ENCODE measurements around the gene ZKSCAN2. TPM values are rescaled to one million over a fixed set of nuclear protein-coding genes. Genes with fewer than 3 reads are reported as not detected.
A peak's percentile ranks its signal among the peaks of the same experiment; 100 is the strongest.

The ZKSCAN2 gene
- total and polyA plus RNA-seq, 2 of the 8 experiments (the other 6 are each of a cell fraction or from before 2014, with no cell fraction given) = 2.2 to 11.6 TPM

DNA sequence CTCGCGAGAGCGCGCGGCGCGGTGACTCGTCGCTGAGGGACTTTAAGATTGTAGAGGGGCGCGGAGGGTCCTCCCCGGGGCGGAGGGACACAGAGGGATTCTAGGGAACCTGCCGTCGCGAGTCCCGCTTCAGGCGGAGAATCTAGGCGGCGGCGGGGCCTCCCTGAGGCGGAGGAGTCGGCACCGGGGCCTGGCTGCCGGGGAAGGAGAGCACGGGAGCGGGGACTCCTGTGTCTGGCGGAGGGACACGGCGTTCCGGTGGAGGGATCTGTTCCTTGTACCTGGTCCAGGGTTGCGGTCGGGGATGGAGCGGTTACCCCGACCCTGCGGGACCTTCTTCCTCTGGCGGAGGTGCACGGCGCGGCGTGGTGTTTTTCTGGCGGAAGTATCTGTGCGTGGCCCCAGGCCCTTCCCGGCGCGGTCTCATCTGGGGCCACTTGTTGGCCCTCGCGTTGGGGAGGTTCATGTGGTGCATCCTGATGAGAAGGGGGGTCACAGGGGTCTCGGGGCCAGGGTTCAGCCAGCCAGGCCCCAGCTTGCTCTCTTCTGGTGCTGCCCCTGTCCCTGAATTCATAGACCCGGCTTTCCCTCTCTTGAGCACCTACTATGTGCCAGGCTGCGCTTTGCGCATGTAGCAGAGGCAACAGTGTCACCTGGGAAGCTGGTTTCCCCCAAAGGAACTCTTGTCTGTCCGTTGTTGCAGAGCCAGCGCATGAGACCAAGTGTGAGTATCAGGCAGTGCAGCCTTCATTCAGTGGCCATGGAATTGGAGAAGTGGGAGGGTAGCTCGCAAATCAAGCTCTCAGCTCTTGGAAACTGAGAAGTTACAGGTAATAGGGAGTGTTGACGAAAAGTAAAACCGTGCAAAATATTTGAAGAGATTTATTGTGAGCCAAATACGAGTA lies 563 bp upstream of the ZKSCAN2 start:
- Histone ChIP-seq H2BK120ac (replicated peaks; ENCODE audit: low read depth, low read length) (no peak overlapping the region), H2BK5ac (ENCODE audit: low read depth, low read length) (peak overlapping the region; percentile 86), H4K91ac (replicated peaks; ENCODE audit: insufficient read length, low read length) (peak overlapping the region; percentile 72), H2AFZ (ENCODE audit: low read length) (peak overlapping the region; percentile 10), H3K36me3 (ENCODE audit: control insufficient read depth in 2 of 4, insufficient read depth in 4 of 4, low read length in 3 of 4) (peaks cover 3 to 10% (median 7%) of the 10 kb centered on the region in 4 experiments; a peak in 4 of 8 replicates), H4K5ac (ENCODE audit: insufficient read length, low read depth, low read length) (peak overlapping the region; percentile 76), H3K79me1 (ENCODE audit: low read depth, low read length) (peaks cover 12% of the 10 kb centered on the region), H3K14ac (ENCODE audit: insufficient read length) (no peak overlapping the region), H3K9ac (replicated peaks in 1 of 4; ENCODE audit: extremely low read depth in 1 of 4, low read depth in 3 of 4, low read length in 3 of 4) (peak overlapping the region; percentile 76 to 94 (median 85)), H4K20me1 (replicated peaks in 1 of 2; ENCODE audit: control insufficient read depth in 1 of 2, insufficient read depth in 2 of 2, low read length in 2 of 2) (peaks cover 0 to 4% of the 10 kb centered on the region in 2 experiments), H3K4ac (replicated peaks; ENCODE audit: insufficient read length, low read depth, low read length) (peak overlapping the region; percentile 93), H2BK12ac (ENCODE audit: low read depth, low read length) (0 out of 2 replicates have a peak overlapping the region, but pooled peaks have one; percentile 55), H2AK5ac (ENCODE audit: low read depth, low read length) (0 out of 2 replicates have a peak overlapping the region, but pooled peaks have one; percentile 47), H3K4me3 (ENCODE audit: extremely low read depth in 1 of 4, insufficient read depth in 2 of 4, low read depth in 3 of 4, low read length in 4 of 4) (peak overlapping the region; percentile 73 to 88 (median 82)), H4K8ac (ENCODE audit: extremely low read depth, insufficient read depth, low read length) (peak overlapping the region; percentile 90), H3K23ac (ENCODE audit: insufficient read length) (no peak overlapping the region), H3K27me3 (replicated peaks in 1 of 4; ENCODE audit: control insufficient read depth in 3 of 4, extremely low read depth in 1 of 4, insufficient read depth in 3 of 4, low read length in 3 of 4) (no peaks in the 10 kb centered on the region), H3K56ac (replicated peaks; ENCODE audit: insufficient read length, low read depth, low read length) (peak overlapping the region; percentile 35), H3K4me1 (replicated peaks in 1 of 4; ENCODE audit: control insufficient read depth in 3 of 4, insufficient read depth in 4 of 4, low read length in 3 of 4) (peaks cover 0 to 2% (median under 1%) of the 10 kb centered on the region in 4 experiments; a peak in 3 of 7 replicates), H3K23me2 (ENCODE audit: low read depth, low read length) (peaks cover 17% of the 10 kb centered on the region), H3K18ac (ENCODE audit: extremely low read depth, low read length) (peak overlapping the region; percentile 96), H3K9me3 (ENCODE audit: insufficient read depth in 2 of 2, low read depth in 1 of 2, low read length in 1 of 2) (no peaks in the 10 kb centered on the region), H2BK20ac (ENCODE audit: low read length) (no peak overlapping the region), H3K79me2 (ENCODE audit: control insufficient read depth in 1 of 2, insufficient read depth in 2 of 2, low read length in 2 of 2) (peaks cover 12 to 51% of the 10 kb centered on the region in 2 experiments), H2BK15ac (ENCODE audit: low read length) (no peak overlapping the region), H3K27ac (ENCODE audit: low read depth, low read length) (peak overlapping the region; percentile 91), H3K4me2 (ENCODE audit: insufficient read depth in 1 of 2, low read depth in 2 of 2, low read length in 2 of 2) (peak overlapping the region; percentile 75 to 97)
- no peak for FAIRE-seq
- POLR2A ChIA-PET (ENCODE audit: partially characterized antibody) = interaction anchor here (0.7 to 5.0 kb wide), 8 partner anchors 9 to 1734 kb away, joined by 3 to 23 read pairs (median 4); no protein-coding TSS in a partner anchor
- peak; percentile 60 to 91 for DNase-seq (ENCODE audit: low read depth in 1 of 2, low spot score in 2 of 2)
- CTCF ChIA-PET (ENCODE audit: partially characterized antibody) = interaction anchor here (0.8 to 3.1 kb wide), 2 partner anchors 18 to 24 kb away, joined by 4 to 13 read pairs; no protein-coding TSS in a partner anchor
- 2% methylated on average over 53 of the region's 58 CpGs; no CpG with 5 or more reads in 1 of the 2 experiments for WGBS, 2 experiments (ENCODE audit: extremely low coverage in 1 of 2, insufficient coverage in 1 of 2, insufficient read length in 1 of 2, insufficient replicate concordance in 2 of 2, low coverage in 1 of 2, low lambda C conversion rate in 2 of 2, missing lambda C conversion rate in 1 of 2)
- TF ChIP-seq, protein P1, sequence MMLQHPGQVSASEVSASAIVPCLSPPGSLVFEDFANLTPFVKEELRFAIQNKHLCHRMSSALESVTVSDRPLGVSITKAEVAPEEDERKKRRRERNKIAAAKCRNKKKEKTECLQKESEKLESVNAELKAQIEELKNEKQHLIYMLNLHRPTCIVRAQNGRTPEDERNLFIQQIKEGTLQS (IDR thresholded peaks at IDR 0.05; ENCODE audit: insufficient read depth, low read depth, low read length) = no peak

Measured in H1 (cell line).